ENCODE data around the gene CDKAL1.

CDKAL1 gene

DNA sequence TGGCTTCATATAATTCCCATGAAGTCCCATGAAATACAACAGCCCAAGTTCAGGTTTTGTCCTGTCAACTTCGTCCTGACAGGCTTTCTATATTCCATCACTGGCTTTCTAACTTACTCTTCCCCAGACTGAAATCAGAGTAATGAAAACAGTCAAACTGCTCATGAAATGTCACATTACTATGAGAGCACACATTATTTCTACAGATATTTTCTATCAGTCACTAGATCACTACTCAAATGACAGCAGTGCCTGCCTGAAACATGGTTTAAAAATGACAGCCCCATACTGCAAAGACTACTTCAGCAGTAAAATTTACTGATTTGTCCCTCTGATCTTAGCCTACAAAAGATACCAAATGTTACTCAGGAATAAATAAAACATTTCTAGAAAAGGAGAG, 616.4 kb downstream of the CDKAL1 start:
- ChIA-PET CTCF (no interaction called here), POLR2A (no interaction called here)
- no peak for TF ChIP-seq CTBP1 (IDR thresholded peaks at IDR 0.05; ENCODE audit: borderline replicate concordance)
- TF ChIP-seq FOXM1 (IDR thresholded peaks at IDR 0.05; ENCODE audit: borderline replicate concordance), result no peak
- TF ChIP-seq ELF4 (IDR thresholded peaks at IDR 0.05), result no peak
- TF ChIP-seq SUZ12 (IDR thresholded peaks at IDR 0.05), result no peak
- TF ChIP-seq ZNF384 (IDR thresholded peaks at IDR 0.05), result no peak
- no peak for TF ChIP-seq FOXK2 (IDR thresholded peaks at IDR 0.05)
- TF ChIP-seq FOXA1 (IDR thresholded peaks at IDR 0.05), result no peak
- TF ChIP-seq SP1 (IDR thresholded peaks at IDR 0.05), result no peak
- no peak for DNase-seq (ENCODE audit: extremely low spot score)

DNA sequence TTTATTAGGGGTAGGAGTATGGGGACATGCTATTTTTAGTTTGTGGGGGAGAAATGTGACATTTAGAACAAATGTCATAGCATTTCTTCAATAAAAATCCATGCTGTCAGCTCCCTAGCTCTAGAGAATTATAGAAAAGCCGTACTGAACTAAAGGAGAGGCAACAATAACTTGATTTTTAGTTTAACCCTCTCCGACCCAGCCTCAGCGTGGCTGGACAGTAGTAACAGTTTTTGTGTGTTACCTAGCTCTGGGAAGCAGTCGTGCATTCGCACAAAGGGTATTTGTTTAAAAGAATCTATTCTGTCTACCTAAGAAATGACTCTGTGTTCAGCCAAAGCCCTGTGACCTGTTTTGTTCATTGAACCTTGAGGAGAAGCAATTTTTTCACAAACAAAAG, 616.9 kb downstream of the CDKAL1 start:
- CTCF ChIA-PET, result no interaction called here
- POLR2A ChIA-PET, result no interaction called here
- DNase-seq (ENCODE audit: extremely low spot score), result no peak

GRCh38 chr6:21151530-21151929, 617.3 kb downstream of the CDKAL1 start:
- no peak for DNase-seq (ENCODE audit: extremely low spot score)
- CTCF ChIA-PET, result no interaction called here
- POLR2A ChIA-PET, result no interaction called here
- no peak for TF ChIP-seq TARDBP (IDR thresholded peaks at IDR 0.05)
- no peak for TF ChIP-seq SP1 (IDR thresholded peaks at IDR 0.05)
- TF ChIP-seq LEF1 (IDR thresholded peaks at IDR 0.05; ENCODE audit: borderline replicate concordance), result no peak
- TF ChIP-seq, protein P1, sequence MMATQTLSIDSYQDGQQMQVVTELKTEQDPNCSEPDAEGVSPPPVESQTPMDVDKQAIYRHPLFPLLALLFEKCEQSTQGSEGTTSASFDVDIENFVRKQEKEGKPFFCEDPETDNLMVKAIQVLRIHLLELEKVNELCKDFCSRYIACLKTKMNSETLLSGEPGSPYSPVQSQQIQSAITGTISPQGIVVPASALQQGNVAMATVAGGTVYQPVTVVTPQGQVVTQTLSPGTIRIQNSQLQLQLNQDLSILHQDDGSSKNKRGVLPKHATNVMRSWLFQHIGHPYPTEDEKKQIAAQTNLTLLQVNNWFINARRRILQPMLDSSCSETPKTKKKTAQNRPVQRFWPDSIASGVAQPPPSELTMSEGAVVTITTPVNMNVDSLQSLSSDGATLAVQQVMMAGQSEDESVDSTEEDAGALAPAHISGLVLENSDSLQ (IDR thresholded peaks at IDR 0.05), result no peak
- TF ChIP-seq ELF4 (IDR thresholded peaks at IDR 0.05), result no peak
- TF ChIP-seq CTBP1 (IDR thresholded peaks at IDR 0.05; ENCODE audit: borderline replicate concordance), result no peak
- no peak for TF ChIP-seq BHLHE40 (IDR thresholded peaks at IDR 0.05; ENCODE audit: borderline replicate concordance)
- no peak for TF ChIP-seq SUZ12 (IDR thresholded peaks at IDR 0.05)
- no peak for TF ChIP-seq HDGF (IDR thresholded peaks at IDR 0.05; ENCODE audit: borderline replicate concordance)
- TF ChIP-seq FOXK2 (IDR thresholded peaks at IDR 0.05), result no peak
- TF ChIP-seq FOXM1 (IDR thresholded peaks at IDR 0.05; ENCODE audit: borderline replicate concordance), result no peak
- no peak for TF ChIP-seq ZNF384 (IDR thresholded peaks at IDR 0.05)
- TF ChIP-seq ARNT (IDR thresholded peaks at IDR 0.05), result no peak
- TF ChIP-seq NFRKB (IDR thresholded peaks at IDR 0.05), result no peak
- no peak for TF ChIP-seq FOXA1 (IDR thresholded peaks at IDR 0.05)

More for the DNA sequence above, 616.9 kb downstream of the CDKAL1 start:
- TF ChIP-seq LEF1 (IDR thresholded peaks at IDR 0.05; ENCODE audit: borderline replicate concordance) (no peak), FOXM1 (IDR thresholded peaks at IDR 0.05; ENCODE audit: borderline replicate concordance) (no peak), TARDBP (IDR thresholded peaks at IDR 0.05) (no peak), SP1 (IDR thresholded peaks at IDR 0.05) (no peak), NFRKB (IDR thresholded peaks at IDR 0.05) (no peak), CTBP1 (IDR thresholded peaks at IDR 0.05; ENCODE audit: borderline replicate concordance) (no peak), L3MBTL2 (conservative IDR thresholded peaks at IDR 0.05) (no peak), SUZ12 (IDR thresholded peaks at IDR 0.05) (no peak), ZNF384 (IDR thresholded peaks at IDR 0.05) (no peak), FOXA1 (IDR thresholded peaks at IDR 0.05) (no peak), ARNT (IDR thresholded peaks at IDR 0.05) (no peak), BHLHE40 (IDR thresholded peaks at IDR 0.05; ENCODE audit: borderline replicate concordance) (no peak), HDGF (IDR thresholded peaks at IDR 0.05; ENCODE audit: borderline replicate concordance) (no peak), ELF4 (IDR thresholded peaks at IDR 0.05) (no peak)

- TF ChIP-seq L3MBTL2 (conservative IDR thresholded peaks at IDR 0.05) (no peak), FOXM1 (IDR thresholded peaks at IDR 0.05; ENCODE audit: borderline replicate concordance) (no peak), LEF1 (IDR thresholded peaks at IDR 0.05; ENCODE audit: borderline replicate concordance) (no peak), CTBP1 (IDR thresholded peaks at IDR 0.05; ENCODE audit: borderline replicate concordance) (no peak), BHLHE40 (IDR thresholded peaks at IDR 0.05; ENCODE audit: borderline replicate concordance) (no peak), FOXK2 (IDR thresholded peaks at IDR 0.05) (no peak)
- TF ChIP-seq, protein P1 (IDR thresholded peaks at IDR 0.05), result no peak
- DNase-seq (ENCODE audit: extremely low spot score), result no peak
- ChIA-PET CTCF (interaction anchor here (0.6 kb wide), 1 partner anchor 10 kb away, joined by 3 read pairs; no protein-coding TSS in a partner anchor), POLR2A (no interaction called here)
These were observed 623.1 kb downstream of the CDKAL1 start for GRCh38 chr6:21157186-21157929.

DNA sequence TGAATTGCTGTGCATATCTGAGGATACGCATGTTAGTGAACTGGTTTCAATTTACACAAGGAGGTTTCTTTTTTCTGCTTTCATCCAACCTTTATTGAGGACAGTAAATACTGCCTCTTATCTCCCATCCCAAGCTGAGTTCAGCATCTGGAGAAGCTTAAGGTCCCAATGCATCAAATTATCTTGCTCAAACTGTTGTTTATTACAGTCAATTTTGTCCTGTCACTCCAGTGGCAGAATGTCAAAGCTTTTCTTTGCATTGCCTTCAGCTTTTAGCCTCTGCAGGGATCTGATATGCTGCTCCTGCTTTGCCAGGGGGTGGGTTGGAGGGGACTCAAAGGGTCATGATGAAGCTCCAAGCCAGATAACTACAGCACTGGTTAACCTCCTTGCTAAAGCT, 623.9 kb downstream of the CDKAL1 start:
- TF ChIP-seq LEF1 (IDR thresholded peaks at IDR 0.05; ENCODE audit: borderline replicate concordance) (no peak), NFRKB (IDR thresholded peaks at IDR 0.05) (no peak), FOXA1 (IDR thresholded peaks at IDR 0.05) (no peak), HDGF (IDR thresholded peaks at IDR 0.05; ENCODE audit: borderline replicate concordance) (no peak), SP1 (IDR thresholded peaks at IDR 0.05) (no peak)
- TF ChIP-seq, protein P1 (IDR thresholded peaks at IDR 0.05), result no peak
- POLR2A ChIA-PET, result no interaction called here
- DNase-seq (ENCODE audit: extremely low spot score), result no peak
- CTCF ChIA-PET, result no interaction called here

GRCh38 chr6:21158873-21159272, 624.6 kb downstream of the CDKAL1 start:
- ChIA-PET POLR2A (no interaction called here), CTCF (no interaction called here)
- TF ChIP-seq SP1 (IDR thresholded peaks at IDR 0.05) (no peak), ARNT (IDR thresholded peaks at IDR 0.05) (no peak), ZNF384 (IDR thresholded peaks at IDR 0.05) (no peak), SUZ12 (IDR thresholded peaks at IDR 0.05) (no peak), HDGF (IDR thresholded peaks at IDR 0.05; ENCODE audit: borderline replicate concordance) (no peak), BHLHE40 (IDR thresholded peaks at IDR 0.05; ENCODE audit: borderline replicate concordance) (no peak), L3MBTL2 (conservative IDR thresholded peaks at IDR 0.05) (no peak), CTBP1 (IDR thresholded peaks at IDR 0.05; ENCODE audit: borderline replicate concordance) (no peak), FOXM1 (IDR thresholded peaks at IDR 0.05; ENCODE audit: borderline replicate concordance) (no peak), TARDBP (IDR thresholded peaks at IDR 0.05) (no peak)

More at GRCh38 chr6:21158873-21159272, 624.6 kb downstream of the CDKAL1 start:
- DNase-seq (ENCODE audit: extremely low spot score), result no peak
